Measurements from ENCODE around the gene IRF1.

DNA sequence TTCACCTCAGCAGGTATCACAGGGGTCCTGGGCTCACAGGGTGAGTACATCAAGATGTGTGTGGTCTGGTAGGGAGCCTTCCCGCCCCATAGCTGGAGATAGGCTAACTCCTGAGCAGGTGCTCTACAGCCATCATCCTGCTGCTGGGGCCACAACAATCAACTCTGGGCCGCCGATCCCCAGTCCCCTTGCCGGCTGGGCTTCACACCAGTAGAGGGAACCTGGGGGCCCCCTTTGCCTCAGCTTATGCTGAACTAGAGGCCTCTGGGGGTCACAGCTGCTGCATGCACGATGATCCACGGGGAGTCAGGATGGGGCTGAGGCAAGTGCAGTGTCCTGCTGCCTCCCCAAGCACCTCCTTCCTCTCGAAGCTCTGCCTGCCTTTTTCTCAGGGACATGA is 46.5 kb downstream of the IRF1 start:
- no peak for TF ChIP-seq YY1 (IDR thresholded peaks at IDR 0.05; ENCODE audit: extremely low read depth, insufficient replicate concordance, low read depth, low read length)
- TF ChIP-seq, protein P1, sequence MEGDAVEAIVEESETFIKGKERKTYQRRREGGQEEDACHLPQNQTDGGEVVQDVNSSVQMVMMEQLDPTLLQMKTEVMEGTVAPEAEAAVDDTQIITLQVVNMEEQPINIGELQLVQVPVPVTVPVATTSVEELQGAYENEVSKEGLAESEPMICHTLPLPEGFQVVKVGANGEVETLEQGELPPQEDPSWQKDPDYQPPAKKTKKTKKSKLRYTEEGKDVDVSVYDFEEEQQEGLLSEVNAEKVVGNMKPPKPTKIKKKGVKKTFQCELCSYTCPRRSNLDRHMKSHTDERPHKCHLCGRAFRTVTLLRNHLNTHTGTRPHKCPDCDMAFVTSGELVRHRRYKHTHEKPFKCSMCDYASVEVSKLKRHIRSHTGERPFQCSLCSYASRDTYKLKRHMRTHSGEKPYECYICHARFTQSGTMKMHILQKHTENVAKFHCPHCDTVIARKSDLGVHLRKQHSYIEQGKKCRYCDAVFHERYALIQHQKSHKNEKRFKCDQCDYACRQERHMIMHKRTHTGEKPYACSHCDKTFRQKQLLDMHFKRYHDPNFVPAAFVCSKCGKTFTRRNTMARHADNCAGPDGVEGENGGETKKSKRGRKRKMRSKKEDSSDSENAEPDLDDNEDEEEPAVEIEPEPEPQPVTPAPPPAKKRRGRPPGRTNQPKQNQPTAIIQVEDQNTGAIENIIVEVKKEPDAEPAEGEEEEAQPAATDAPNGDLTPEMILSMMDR (IDR thresholded peaks at IDR 0.05 in 2 of 3, conservative IDR thresholded peaks at IDR 0.05 in 1 of 3; ENCODE audit: borderline replicate concordance in 1 of 3, insufficient read depth in 1 of 3, low read depth in 2 of 3, low read length in 2 of 3) = no peak
- TF ChIP-seq EZH2 (IDR thresholded peaks at IDR 0.05) = no peak
- TF ChIP-seq POLR2A (IDR thresholded peaks at IDR 0.05; ENCODE audit: borderline replicate concordance, extremely low read depth, insufficient read depth, insufficient read length) = no peak
- no peak for TF ChIP-seq EZH2phosphoT487 (IDR thresholded peaks at IDR 0.05; ENCODE audit: borderline replicate concordance)
- no peak for TF ChIP-seq RAD21 (IDR thresholded peaks at IDR 0.05; ENCODE audit: low read depth)
- TF ChIP-seq SIN3A (IDR thresholded peaks at IDR 0.05; ENCODE audit: low read depth) = no peak
- no peak for TF ChIP-seq CEBPB (IDR thresholded peaks at IDR 0.05; ENCODE audit: low read depth)
- TF ChIP-seq, protein P2, sequence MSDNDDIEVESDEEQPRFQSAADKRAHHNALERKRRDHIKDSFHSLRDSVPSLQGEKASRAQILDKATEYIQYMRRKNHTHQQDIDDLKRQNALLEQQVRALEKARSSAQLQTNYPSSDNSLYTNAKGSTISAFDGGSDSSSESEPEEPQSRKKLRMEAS (IDR thresholded peaks at IDR 0.05) = no peak

All from HCT116 (cell line).